GDM1 (cell line): ENCODE measurements around the gene MCC.

Experiments used
- DNase-seq: peaks from one replicate; lab custom pipeline; 2025; lab: John Stamatoyannopoulos, UW

The MCC gene

GRCh38 chr5:113053511-113053995 is 434.7 kb downstream of the MCC start:
- no peak for DNase-seq

GRCh38 chr5:113052041-113052795 is 436.0 kb downstream of the MCC start:
- no peak for DNase-seq

- no peak for DNase-seq
These were observed 437.4 kb downstream of the MCC start for GRCh38 chr5:113050721-113051382.

- no peak for DNase-seq
These were observed 439.3 kb downstream of the MCC start for GRCh38 chr5:113048931-113049330.

- peak; percentile 49 for DNase-seq
These were observed 440.3 kb downstream of the MCC start for GRCh38 chr5:113047733-113048652.

GRCh38 chr5:113047234-113047633 is 441.0 kb downstream of the MCC start:
- no peak for DNase-seq

GRCh38 chr5:113044776-113045465 is 443.3 kb downstream of the MCC start:
- no peak for DNase-seq

GRCh38 chr5:113043491-113043931 is 444.7 kb downstream of the MCC start:
- DNase-seq: no peak

- no peak for DNase-seq
These were observed 445.6 kb downstream of the MCC start for GRCh38 chr5:113042491-113043243.

- DNase-seq: no peak
These were observed 447.5 kb downstream of the MCC start for GRCh38 chr5:113040672-113041260.

GRCh38 chr5:113039934-113040285 is 448.3 kb downstream of the MCC start:
- DNase-seq: no peak

GRCh38 chr5:113039229-113039933 is 448.9 kb downstream of the MCC start:
- no peak for DNase-seq

- no peak for DNase-seq
These were observed 449.5 kb downstream of the MCC start for GRCh38 chr5:113038714-113039113.

GRCh38 chr5:113038136-113038535 is 450.1 kb downstream of the MCC start:
- no peak for DNase-seq

GRCh38 chr5:113036826-113037225 is 451.4 kb downstream of the MCC start:
- DNase-seq: no peak

GRCh38 chr5:113036321-113036720 is 451.9 kb downstream of the MCC start:
- no peak for DNase-seq

- no peak for DNase-seq
These were observed 453.2 kb downstream of the MCC start for GRCh38 chr5:113035096-113035495.

- DNase-seq: no peak
These were observed 454.0 kb downstream of the MCC start for GRCh38 chr5:113034182-113034773.

- DNase-seq: no peak
These were observed 456.7 kb downstream of the MCC start for GRCh38 chr5:113031557-113031956.

- DNase-seq: no peak
These were observed 457.1 kb downstream of the MCC start for GRCh38 chr5:113031104-113031503.
